ENCODE data around the gene MYF5.

Gene MYF5

GRCh38 chr12:80708975-80709328 is 7.8 kb upstream of the MYF5 start:
- Histone ChIP-seq H3K79me2 (ENCODE audit: insufficient read depth, low read length) (no peaks in the 10 kb centered on the region), H3K9ac (ENCODE audit: low read depth, low read length) (no peak overlapping the region), H3K36me3 (ENCODE audit: insufficient read depth, low read length) (no peaks in the 10 kb centered on the region), H3K27ac (ENCODE audit: low read length) (no peak overlapping the region), H4K20me1 (ENCODE audit: insufficient read depth, low read length) (no peaks in the 10 kb centered on the region), H3K4me2 (ENCODE audit: insufficient read depth, low read length) (no peak overlapping the region), H2AFZ (ENCODE audit: low read depth, low read length) (no peak overlapping the region), H3K27me3 (ENCODE audit: insufficient read depth, low read length, poor library complexity) (no peaks in the 10 kb centered on the region), H3K9me3 (ENCODE audit: insufficient read depth, low read length, severe bottlenecking) (no peaks in the 10 kb centered on the region), H3K4me1 (ENCODE audit: insufficient read depth, low read length) (no peaks in the 10 kb centered on the region), H3K4me3 (ENCODE audit: low read depth in 1 of 2, low read length in 2 of 2) (no peak overlapping the region)
- TF ChIP-seq CTCF (IDR thresholded peaks at IDR 0.05; ENCODE audit: borderline replicate concordance, extremely low read depth, low read length, poor library complexity, severe bottlenecking): no peak
- no peak for TF ChIP-seq EZH2 (IDR thresholded peaks at IDR 0.05; ENCODE audit: borderline replicate concordance, low read depth, low read length, severe bottlenecking)
- DNase-seq (no peak), ATAC-seq (ENCODE audit: insufficient read depth, low read depth) (no peak)

GRCh38 chr12:80709811-80710726 is 6.6 kb upstream of the MYF5 start:
- Histone ChIP-seq H3K9ac (ENCODE audit: low read depth, low read length) (no peak overlapping the region), H3K36me3 (ENCODE audit: insufficient read depth, low read length) (no peaks in the 10 kb centered on the region), H3K9me3 (ENCODE audit: insufficient read depth, low read length, severe bottlenecking) (no peaks in the 10 kb centered on the region), H3K27me3 (ENCODE audit: insufficient read depth, low read length, poor library complexity) (no peaks in the 10 kb centered on the region), H4K20me1 (ENCODE audit: insufficient read depth, low read length) (no peaks in the 10 kb centered on the region), H3K79me2 (ENCODE audit: insufficient read depth, low read length) (no peaks in the 10 kb centered on the region), H2AFZ (ENCODE audit: low read depth, low read length) (no peak overlapping the region), H3K4me3 (ENCODE audit: low read depth in 1 of 2, low read length in 2 of 2) (no peak overlapping the region), H3K4me2 (ENCODE audit: insufficient read depth, low read length) (no peak overlapping the region), H3K27ac (ENCODE audit: low read length) (no peak overlapping the region), H3K4me1 (ENCODE audit: insufficient read depth, low read length) (no peaks in the 10 kb centered on the region)
- DNase-seq (no peak), ATAC-seq (ENCODE audit: insufficient read depth, low read depth) (no peak)
- TF ChIP-seq EZH2 (IDR thresholded peaks at IDR 0.05; ENCODE audit: borderline replicate concordance, low read depth, low read length, severe bottlenecking) (no peak), CTCF (IDR thresholded peaks at IDR 0.05; ENCODE audit: borderline replicate concordance, extremely low read depth, low read length, poor library complexity, severe bottlenecking) (peak; percentile 41)

- H2AFZ ChIP-seq (ENCODE audit: low read depth, low read length): no peak overlapping the region
- no peaks in the 10 kb centered on the region for H4K20me1 ChIP-seq (ENCODE audit: insufficient read depth, low read length)
- no peak overlapping the region for H3K9ac ChIP-seq (ENCODE audit: low read depth, low read length)
- DNase-seq (no peak), ATAC-seq (ENCODE audit: insufficient read depth, low read depth) (no peak)
- no peaks in the 10 kb centered on the region for H3K79me2 ChIP-seq (ENCODE audit: insufficient read depth, low read length)
- TF ChIP-seq CTCF (IDR thresholded peaks at IDR 0.05; ENCODE audit: borderline replicate concordance, extremely low read depth, low read length, poor library complexity, severe bottlenecking): no peak
- TF ChIP-seq EZH2 (IDR thresholded peaks at IDR 0.05; ENCODE audit: borderline replicate concordance, low read depth, low read length, severe bottlenecking): no peak
- H3K36me3 ChIP-seq (ENCODE audit: insufficient read depth, low read length): no peaks in the 10 kb centered on the region
- no peak overlapping the region for H3K4me3 ChIP-seq (ENCODE audit: low read depth in 1 of 2, low read length in 2 of 2)
- H3K9me3 ChIP-seq (ENCODE audit: insufficient read depth, low read length, severe bottlenecking): no peaks in the 10 kb centered on the region
- H3K27ac ChIP-seq (ENCODE audit: low read length): no peak overlapping the region
- no peaks in the 10 kb centered on the region for H3K4me1 ChIP-seq (ENCODE audit: insufficient read depth, low read length)
- H3K27me3 ChIP-seq (ENCODE audit: insufficient read depth, low read length, poor library complexity): no peaks in the 10 kb centered on the region
- no peak overlapping the region for H3K4me2 ChIP-seq (ENCODE audit: insufficient read depth, low read length)
These were observed 5.8 kb upstream of the MYF5 start for GRCh38 chr12:80710727-80711449.

Measured in DND-41 (cell line).